Measurements from ENCODE around the gene CAMTA1.

DNA sequence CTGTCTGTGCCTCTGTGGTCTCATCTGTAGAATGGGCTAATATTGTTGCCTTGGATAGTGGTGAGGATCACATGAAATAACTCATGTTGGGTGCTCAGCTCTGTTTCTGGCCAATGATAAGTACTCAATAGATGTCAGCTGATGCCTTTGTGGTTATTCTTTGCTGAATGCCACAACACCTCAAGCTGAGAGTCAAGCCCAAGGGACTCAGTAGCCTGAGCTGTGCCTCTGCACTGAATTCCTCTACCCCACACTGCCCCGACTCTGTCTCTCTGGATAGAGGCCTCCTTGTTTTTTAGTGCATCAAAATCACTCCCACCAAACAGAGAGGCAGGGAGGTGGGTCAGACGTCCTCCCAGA, 789.8 kb downstream of the CAMTA1 start:
- TF ChIP-seq POLR2AphosphoS5 (IDR thresholded peaks at IDR 0.05) (no peak), EP300 (conservative IDR thresholded peaks at IDR 0.05; ENCODE audit: poor library complexity, severe bottlenecking) (no peak), EZH2 (IDR thresholded peaks at IDR 0.05; ENCODE audit: borderline replicate concordance, insufficient read depth, low read length, poor library complexity, severe bottlenecking) (no peak), TAF1 (IDR thresholded peaks at IDR 0.05; ENCODE audit: low read depth) (no peak), RAD21 (conservative IDR thresholded peaks at IDR 0.05) (no peak), SMC3 (conservative IDR thresholded peaks at IDR 0.05; ENCODE audit: poor library complexity) (no peak), MXI1 (conservative IDR thresholded peaks at IDR 0.05; ENCODE audit: poor library complexity, severe bottlenecking) (no peak)
- TF ChIP-seq, protein P1, sequence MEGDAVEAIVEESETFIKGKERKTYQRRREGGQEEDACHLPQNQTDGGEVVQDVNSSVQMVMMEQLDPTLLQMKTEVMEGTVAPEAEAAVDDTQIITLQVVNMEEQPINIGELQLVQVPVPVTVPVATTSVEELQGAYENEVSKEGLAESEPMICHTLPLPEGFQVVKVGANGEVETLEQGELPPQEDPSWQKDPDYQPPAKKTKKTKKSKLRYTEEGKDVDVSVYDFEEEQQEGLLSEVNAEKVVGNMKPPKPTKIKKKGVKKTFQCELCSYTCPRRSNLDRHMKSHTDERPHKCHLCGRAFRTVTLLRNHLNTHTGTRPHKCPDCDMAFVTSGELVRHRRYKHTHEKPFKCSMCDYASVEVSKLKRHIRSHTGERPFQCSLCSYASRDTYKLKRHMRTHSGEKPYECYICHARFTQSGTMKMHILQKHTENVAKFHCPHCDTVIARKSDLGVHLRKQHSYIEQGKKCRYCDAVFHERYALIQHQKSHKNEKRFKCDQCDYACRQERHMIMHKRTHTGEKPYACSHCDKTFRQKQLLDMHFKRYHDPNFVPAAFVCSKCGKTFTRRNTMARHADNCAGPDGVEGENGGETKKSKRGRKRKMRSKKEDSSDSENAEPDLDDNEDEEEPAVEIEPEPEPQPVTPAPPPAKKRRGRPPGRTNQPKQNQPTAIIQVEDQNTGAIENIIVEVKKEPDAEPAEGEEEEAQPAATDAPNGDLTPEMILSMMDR (IDR thresholded peaks at IDR 0.05; ENCODE audit: poor library complexity, severe bottlenecking), result no peak
- TF ChIP-seq, protein P2, sequence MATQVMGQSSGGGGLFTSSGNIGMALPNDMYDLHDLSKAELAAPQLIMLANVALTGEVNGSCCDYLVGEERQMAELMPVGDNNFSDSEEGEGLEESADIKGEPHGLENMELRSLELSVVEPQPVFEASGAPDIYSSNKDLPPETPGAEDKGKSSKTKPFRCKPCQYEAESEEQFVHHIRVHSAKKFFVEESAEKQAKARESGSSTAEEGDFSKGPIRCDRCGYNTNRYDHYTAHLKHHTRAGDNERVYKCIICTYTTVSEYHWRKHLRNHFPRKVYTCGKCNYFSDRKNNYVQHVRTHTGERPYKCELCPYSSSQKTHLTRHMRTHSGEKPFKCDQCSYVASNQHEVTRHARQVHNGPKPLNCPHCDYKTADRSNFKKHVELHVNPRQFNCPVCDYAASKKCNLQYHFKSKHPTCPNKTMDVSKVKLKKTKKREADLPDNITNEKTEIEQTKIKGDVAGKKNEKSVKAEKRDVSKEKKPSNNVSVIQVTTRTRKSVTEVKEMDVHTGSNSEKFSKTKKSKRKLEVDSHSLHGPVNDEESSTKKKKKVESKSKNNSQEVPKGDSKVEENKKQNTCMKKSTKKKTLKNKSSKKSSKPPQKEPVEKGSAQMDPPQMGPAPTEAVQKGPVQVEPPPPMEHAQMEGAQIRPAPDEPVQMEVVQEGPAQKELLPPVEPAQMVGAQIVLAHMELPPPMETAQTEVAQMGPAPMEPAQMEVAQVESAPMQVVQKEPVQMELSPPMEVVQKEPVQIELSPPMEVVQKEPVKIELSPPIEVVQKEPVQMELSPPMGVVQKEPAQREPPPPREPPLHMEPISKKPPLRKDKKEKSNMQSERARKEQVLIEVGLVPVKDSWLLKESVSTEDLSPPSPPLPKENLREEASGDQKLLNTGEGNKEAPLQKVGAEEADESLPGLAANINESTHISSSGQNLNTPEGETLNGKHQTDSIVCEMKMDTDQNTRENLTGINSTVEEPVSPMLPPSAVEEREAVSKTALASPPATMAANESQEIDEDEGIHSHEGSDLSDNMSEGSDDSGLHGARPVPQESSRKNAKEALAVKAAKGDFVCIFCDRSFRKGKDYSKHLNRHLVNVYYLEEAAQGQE (IDR thresholded peaks at IDR 0.05; ENCODE audit: borderline replicate concordance), result no peak

Measured in neural cell (in vitro differentiated cells).